Thyroid gland (tissue), 4 donors: Measurements from ENCODE around the gene LFNG. TPM values are rescaled to one million over a fixed set of nuclear protein-coding genes. Genes with fewer than 3 reads are reported as not detected.

Experiments used
- DNase-seq, 2 donors: peaks; one replicate each; pipeline ENCODE4 v3.0.0-alpha.2; 2019
- H3K27ac ChIP-seq, 3 donors: fragments of 200-600 bp; sonication (generic); 1 replicate in 2 of 3; 2 replicates in 1 of 3; pipeline ENCODE4 v1.5.1; 2016 to 2019; ENCODE audit warnings: mild to moderate bottlenecking in 1 of 3, moderate library complexity in 1 of 3
- H3K27me3 ChIP-seq: fragments of 200-600 bp; sonication (generic); one replicate; pipeline ENCODE4 v1.5.1; 2019
- H3K36me3 ChIP-seq, 2 donors: fragments of 200-600 bp; sonication (generic); one replicate each; pipeline ENCODE4 v1.5.1; 2016 to 2019
- H3K4me1 ChIP-seq, 2 donors: fragments of 200-600 bp; sonication (generic); one replicate each; pipeline ENCODE4 v1.5.1; 2017 to 2019
- H3K4me3 ChIP-seq, 3 donors: fragments of 200-600 bp; sonication (generic); replicated peaks in 1 of 3; 1 replicate in 2 of 3; 2 replicates in 1 of 3; pipeline ENCODE4 v1.5.1; 2016; ENCODE audit warnings: mild to moderate bottlenecking in 1 of 3
- H3K9me3 ChIP-seq: fragments of 200-600 bp; sonication (generic); one replicate; pipeline ENCODE4 v1.5.1; 2017
- CTCF ChIP-seq, 6 experiments: fragments of 200-600 bp in 3 of 6; fragments of 450-650 bp in 3 of 6; sonication (generic) in 3 of 6; IDR thresholded peaks; one replicate each; pipeline ENCODE4 v1.5.1; 2016 to 2019; ENCODE audit warnings: antibody characterized with exemption in 6 of 6, mild to moderate bottlenecking in 2 of 6, inconsistent platforms in 1 of 6, moderate library complexity in 1 of 6
- POLR2A ChIP-seq, 2 donors: fragments of 450-650 bp; IDR thresholded peaks; one replicate each; pipeline ENCODE4 v1.6.1; 2017; ENCODE audit warnings: antibody characterized with exemption in 2 of 2, mild to moderate bottlenecking in 2 of 2, moderate library complexity in 1 of 2
- whole genome bisulfite sequencing, 2 donors: methylation state at CpG; one replicate each; pipeline ENCODE4 v1.1.5; 2017; 5-methylcytosine and 5-hydroxymethylcytosine counted together
- intact Hi-C: fragments of 100-400 bp; cut with DNase I; formaldehyde crosslinking; loops from one replicate; pipeline ENCODE4 v1.15.1; 2023
- microRNA-seq: library from miRNA; unstranded; fragments of <30 nt; microRNA quantifications from one replicate; pipeline ENCODE4, GENCODE V29; 2016
- small RNA-seq: library from RNA; depleted of rRNA; stranded (forward); fragments of <200 nt; gene quantifications from one replicate; pipeline ENCODE3, GENCODE V24; 2016
- total RNA-seq, 4 donors: library from RNA; depleted of rRNA; stranded (reverse); fragments of >200 nt; gene quantifications; one replicate each; pipeline ENCODE4 v1.2.3, GENCODE V29; 2016

The LFNG gene
- total RNA-seq, 4 donors from 2014 or later = 3.8 to 6.1 (median 4.8) TPM

GRCh38 chr7:2576742-2577491, 57.3 kb downstream of the LFNG start:
- intact Hi-C loops = no loop called here
- Histone ChIP-seq H3K27me3 (no peaks in the 10 kb centered on the region), H3K4me1 (no peaks in the 10 kb centered on the region), H3K36me3 (peaks cover 0 to 22% of the 10 kb centered on the region in 2 donors), H3K9me3 (no peaks in the 10 kb centered on the region), H3K27ac (no peak overlapping the region), H3K4me3 (no peak overlapping the region)
- TF ChIP-seq POLR2A (IDR thresholded peaks at IDR 0.05) (no peak), CTCF (IDR thresholded peaks at IDR 0.05) (no peak)
- no peak for DNase-seq
- 92 to 93% methylated on average over 56 of the region's 56 CpGs for WGBS, 2 donors

Small RNA genes lying within 50 kb of the gene (microRNA-seq; reads per million reads assigned to microRNA genes)
- gene MIR4648 = not detected

Small RNA genes lying within 50 kb of the gene (small RNA-seq; reads per million reads assigned to genes)
- gene MIR4648 = not detected

Other genes with a start within 250 kb of the LFNG start
- 10 to 100 TPM; 12.0 to 40.5 (median 23.4) TPM for gene SNX8, start 205.3 kb upstream of the LFNG start, total RNA-seq
- gene EIF3B, start 164.9 kb upstream of the LFNG start, total RNA-seq = 100 to 1,000 TPM in 3 of 4 donors, 10 to 100 TPM in 1; 89.4 to 122 (median 111) TPM
- gene CHST12, start 116.2 kb upstream of the LFNG start, total RNA-seq = 10 to 100 TPM; 15.3 to 24.2 (median 19.2) TPM
- gene GRIFIN, start 43.4 kb upstream of the LFNG start, total RNA-seq = not detected
- gene BRAT1, start 35.8 kb downstream of the LFNG start, total RNA-seq = 10 to 100 TPM; 37.2 to 51.8 (median 45.6) TPM
- 10 to 100 TPM; 16.0 to 40.2 (median 37.2) TPM for gene IQCE, start 39.2 kb downstream of the LFNG start, total RNA-seq
- 10 to 100 TPM; 16.7 to 23.8 (median 21.4) TPM for gene TTYH3, start 112.2 kb downstream of the LFNG start, total RNA-seq
- gene AMZ1, start 168.4 kb downstream of the LFNG start, total RNA-seq = 1 to 10 TPM in 1 of 4 donors, under 1 TPM in 1, not detected in 2; 0.29 to 1.2 TPM